K562 (cell line): ENCODE data around the gene WTAP. TPM values are rescaled to one million over a fixed set of nuclear protein-coding genes. Genes with fewer than 3 reads are reported as not detected.

Experiments
- ATAC-seq: fragments of 200-7000 bp; cut with Tn5 transposase; 3 replicates; pipeline ENCODE4 v1.9.1; 2020; ENCODE audit warnings: moderate library complexity
- BruUV-seq: library from RNA; stranded (reverse); fragments of 400-500 nt; replicated peaks from 2 replicates; lab custom pipeline; 2021; lab: Mats Ljungman, UMichigan
- CTCF ChIA-PET: fragments of 300-600 bp; formaldehyde crosslinking; extraction: SDS; loops from one replicate; lab custom pipeline; 2021; ENCODE audit warnings: low intra/inter-chr PET ratio; lab: Yijun Ruan, JAX
- POLR2A ChIA-PET: fragments of 300-600, 350-650 bp; sonication (Branson Sonifier 250); formaldehyde crosslinking; extraction: SDS; loops from one replicate; lab custom pipeline; 2021; ENCODE audit warnings: antibody characterized with exemption, inconsistent platforms; lab: Yijun Ruan, JAX
- DNase-seq, 4 experiments: peaks; one replicate each; pipeline versions ENCODE4 v3.0.0 to v3.0.0-alpha.2; 2011 to 2018; ENCODE audit warnings: low spot score in 3 of 4, mixed read lengths in 3 of 4; ENCODE audit errors: extremely low read depth in 1 of 4
- FAIRE-seq: peaks from 2 replicates; lab custom pipeline; 2011; peaks lifted over from hg19 to GRCh38; lab: Jason Lieb, UNC
- H2AFZ ChIP-seq: 2 replicates; pipeline ENCODE4 v1.6.0; 2011; ENCODE audit warnings: low read depth, low read length, control low read depth, inconsistent platforms
- H3K27ac ChIP-seq: fragments of 200-600 bp; 3 replicates; pipeline ENCODE4 v1.8.0; 2011; ENCODE audit warnings: low read depth, mild to moderate bottlenecking, control low read depth, inconsistent platforms, low read length, moderate library complexity, mixed read lengths; ENCODE audit errors: extremely low read depth
- H3K27me3 ChIP-seq, 2 experiments: fragments of 300-600 bp in 1 of 2; 2 replicates in 1 of 2; 3 replicates in 1 of 2; pipeline versions ENCODE4 v1.6.0 to v1.8.0; 2011; ENCODE audit warnings: inconsistent platforms in 2 of 2, low read length in 2 of 2, mild to moderate bottlenecking in 1 of 2, mixed read lengths in 1 of 2, moderate library complexity in 1 of 2; ENCODE audit not compliant: control insufficient read depth in 2 of 2, insufficient read depth in 2 of 2
- H3K36me3 ChIP-seq: fragments of 300-600 bp; 3 replicates; pipeline ENCODE4 v1.8.0; 2011; ENCODE audit warnings: mild to moderate bottlenecking, low read length, inconsistent platforms; ENCODE audit not compliant: control insufficient read depth, insufficient read depth
- H3K4me1 ChIP-seq, 2 experiments: fragments of 200-600 bp in 1 of 2; replicated peaks in 1 of 2; 2 replicates in 1 of 2; 3 replicates in 1 of 2; pipeline versions ENCODE4 v1.5.1 to v1.8.0; 2011; ENCODE audit warnings: inconsistent platforms in 2 of 2, low read length in 2 of 2, mild to moderate bottlenecking in 1 of 2, mixed read lengths in 1 of 2, moderate library complexity in 1 of 2; ENCODE audit not compliant: control insufficient read depth in 2 of 2, insufficient read depth in 2 of 2
- H3K4me2 ChIP-seq: 2 replicates; pipeline ENCODE4 v1.6.1; 2011; ENCODE audit warnings: low read length, control low read depth, inconsistent platforms, mixed read lengths; ENCODE audit not compliant: insufficient read depth
- H3K4me3 ChIP-seq: fragments of 200-600 bp; sonication (generic), shearing (Covaris generic); 2 replicates; pipeline ENCODE4 v1.5.1; 2016; ENCODE audit warnings: control low read depth, inconsistent platforms
- H3K79me2 ChIP-seq: fragments of 200-600 bp; 3 replicates; pipeline ENCODE4 v1.8.0; 2011; ENCODE audit warnings: low read length, inconsistent platforms; ENCODE audit not compliant: control insufficient read depth, insufficient read depth
- H3K9ac ChIP-seq, 2 experiments: 2 replicates each; pipeline versions ENCODE4 v1.6.0 to v1.6.1; 2011; ENCODE audit warnings: low read depth in 2 of 2, low read length in 2 of 2, control low read depth in 1 of 2, inconsistent platforms in 1 of 2, mild to moderate bottlenecking in 1 of 2, mixed read lengths in 1 of 2; ENCODE audit not compliant: insufficient read depth in 1 of 2
- H3K9me1 ChIP-seq: one replicate; pipeline ENCODE4 v1.6.0; 2011; ENCODE audit warnings: inconsistent platforms, mild to moderate bottlenecking, low read length, moderate library complexity; ENCODE audit not compliant: control insufficient read depth, insufficient read depth
- H3K9me3 ChIP-seq: replicated peaks from 2 replicates; pipeline ENCODE4 v1.5.1; 2011; ENCODE audit warnings: low read depth, low read length, inconsistent platforms; ENCODE audit not compliant: control insufficient read depth, insufficient read depth
- H4K20me1 ChIP-seq: replicated peaks from 2 replicates; pipeline ENCODE4 v1.6.1; 2011; ENCODE audit warnings: low read length, inconsistent platforms, mixed read lengths; ENCODE audit not compliant: control insufficient read depth, insufficient read depth
- MCM5 ChIP-seq: fragments of 450-650 bp; IDR thresholded peaks from 2 replicates; pipeline ENCODE4 v1.6.1; 2016; ENCODE audit warnings: low read depth
- MLLT1 ChIP-seq, 2 experiments: fragments of 450-650 bp; IDR thresholded peaks; 2 replicates each; pipeline ENCODE4 v1.6.1; 2016
- SIN3A ChIP-seq, 2 experiments: fragments of 150-350 bp in 1 of 2; IDR thresholded peaks; 2 replicates each; pipeline ENCODE4 v1.6.1; 2011 to 2016; ENCODE audit warnings: borderline replicate concordance in 2 of 2, low read depth in 2 of 2, low read length in 2 of 2, mild to moderate bottlenecking in 2 of 2, moderate library complexity in 2 of 2; ENCODE audit not compliant: control insufficient read depth in 1 of 2
- SRF ChIP-seq, 2 experiments: fragments of 250-450, 450-650 bp in 1 of 2; sonication (Bioruptor Pico) in 1 of 2; sonication (generic) in 1 of 2; formaldehyde crosslinking; IDR thresholded peaks; 2 replicates each; pipeline versions ENCODE4 v1.5.0 to v1.5.1; 2020 to 2022; ENCODE audit warnings: mild to moderate bottlenecking in 1 of 2, missing genetic modification reagents in 1 of 2
- ZBTB43 ChIP-seq: sonication (generic); formaldehyde crosslinking; IDR thresholded peaks from 2 replicates; pipeline ENCODE4 v1.8.0; 2023; ENCODE audit warnings: mild to moderate bottlenecking, missing genetic modification reagents
- WGBS: fragments of 100-300 bp; shearing (Covaris generic); methylation state at CpG from one replicate; pipeline ENCODE4 v1.1.6; 2016; ENCODE audit warnings: low coverage, mixed read lengths; ENCODE audit not compliant: insufficient coverage; ENCODE audit errors: missing lambda C conversion rate; 5-methylcytosine and 5-hydroxymethylcytosine counted together
- in situ Hi-C: fragments of 300-500 bp; cut with MboI; formaldehyde crosslinking; loops from 4 replicates; pipeline ENCODE4 v1.15.0; 2018; ENCODE audit warnings: inconsistent platforms, mixed read lengths
- intact Hi-C: fragments of 100-400 bp; cut with micrococcal nuclease; formaldehyde crosslinking; loops from 2 replicates; pipeline ENCODE4 v1.14.2; 2022
- polyA plus RNA-seq, 8 experiments: library from polyadenylated mRNA; depleted of rRNA in 4 of 8; stranded (reverse) in 5 of 8; unstranded in 3 of 8; fragments of >200 nt; fragmentation: Nextera tagmentation in 2 of 8; fragmentation: Illumina TruSeq in 1 of 8; extraction: Ambion mirVana in 2 of 8; extraction: Trizol in 1 of 8; gene quantifications; 2 replicates each; pipeline versions ENCODE4 v1.2.1 to v1.2.3, GENCODE V29; 2011 to 2014; ENCODE audit warnings: inconsistent platforms in 1 of 8, missing spikeins in 1 of 8
- total RNA-seq, 7 experiments: library from RNA; depleted of rRNA in 6 of 7; stranded (reverse); fragments of >200 nt in 6 of 7; fragmentation: Illumina TruSeq in 2 of 7; extraction: Trizol in 2 of 7; gene quantifications; 2 replicates each; pipeline versions ENCODE4 v1.2.1 to v1.2.3, GENCODE V29; 2011 to 2021; ENCODE audit warnings: low replicate concordance in 1 of 7

The WTAP gene
- total and polyA plus RNA-seq, 9 of the 15 experiments (the other 6 are each of a cell fraction or from before 2014, with no cell fraction given), result 52.4 to 156 (median 110) TPM

- Histone ChIP-seq H3K4me3 (peak overlapping the region; percentile 93), H3K4me2 (peak overlapping the region; percentile 96), H3K79me2 (peaks cover 99% of the 10 kb centered on the region), H3K9me3 (no peaks in the 10 kb centered on the region), H3K27me3 (no peaks in the 10 kb centered on the region), H3K9me1 (no peaks in the 10 kb centered on the region), H3K36me3 (peaks cover 79% of the 10 kb centered on the region), H3K4me1 (peaks cover 14 to 22% of the 10 kb centered on the region in 2 experiments; a peak in 4 of 5 replicates), H3K27ac (peak overlapping the region; percentile 88), H2AFZ (no peak overlapping the region), H4K20me1 (peaks cover 20% of the 10 kb centered on the region; the same call in 1 of the 2 replicates), H3K9ac (peak overlapping the region; percentile 97 to 99)
- in situ Hi-C loops, result no loop called here
- no peak for DNase-seq
- TF ChIP-seq MLLT1 (IDR thresholded peaks at IDR 0.05), result peak in 1 of 2 experiments; percentile 13; a peak in 1 of 4 replicates
- TF ChIP-seq SIN3A (IDR thresholded peaks at IDR 0.05; ENCODE audit: borderline replicate concordance in 2 of 2, control insufficient read depth in 1 of 2, low read depth in 2 of 2, low read length in 2 of 2), result 0 out of 4 replicates have a peak, but pooled peaks of 1 of the 2 experiments have one; percentile 20
- TF ChIP-seq ZBTB43 (CRISPR knock-in tag), result 0 out of 2 replicates have a peak, but pooled peaks have one; percentile 41
- no peak for TF ChIP-seq SRF (CRISPR knock-in tag; IDR thresholded peaks at IDR 0.05)
- TF ChIP-seq MCM5, result no peak
- ATAC-seq, result no peak
- no TSS peak for BruUV-seq
- intact Hi-C loops, result loop anchor here (1.0 to 2.0 kb wide), 2 partner anchors 18 to 27 kb away; no protein-coding TSS in a partner anchor
- FAIRE-seq, result no peak
- CTCF ChIA-PET, result interaction anchor here (0.6 to 1.4 kb wide), 2 partner anchors 97 to 100 kb away, joined by 3 read pairs; no protein-coding TSS in a partner anchor
- POLR2A ChIA-PET, result interaction anchor here (0.6 to 4.6 kb wide), 16 partner anchors 8 to 180 kb away, joined by 3 to 37 read pairs (median 6); partner anchors contain the start of genes PNLDC1, SOD2 and WTAP
- 3% methylated on average over 15 of the region's 15 CpGs for WGBS
Observed at GRCh38 chr6:159788276-159788675, 61.0 kb downstream of the WTAP start.
